T-helper 1 cell treated with Interleukin-12 subunit alpha and Interleukin-12 subunit beta and Interleukin-4 antibody, amounts not matched to agents 30 μg/mL and 1 μg/mL, for 36 hours (primary cell): Measurements from ENCODE around the gene DNAJC11.
A peak's percentile ranks its signal among the peaks of the same experiment; 100 is the strongest.
"Not testable (repeated sequence)": the region's sequence is repeated elsewhere in the genome, so short reads cannot be mapped to it uniquely, and the experiment has no call there.

Source experiments
- H3K27ac Mint-ChIP-seq: one replicate; pipeline ENCODE4 v1.8.0; 2021; ENCODE audit warnings: mild to moderate bottlenecking, mixed read lengths
- H3K27me3 Mint-ChIP-seq: one replicate; pipeline ENCODE4 v1.8.0; 2021; ENCODE audit warnings: low read depth, mixed read lengths
- H3K36me3 Mint-ChIP-seq: one replicate; pipeline ENCODE4 v1.8.0; 2021; ENCODE audit warnings: low read depth, mixed read lengths
- H3K4me1 Mint-ChIP-seq: one replicate; pipeline ENCODE4 v1.8.0; 2021; ENCODE audit warnings: low read depth, mixed read lengths
- H3K4me3 Mint-ChIP-seq: one replicate; pipeline ENCODE4 v1.8.0; 2021; ENCODE audit warnings: mild to moderate bottlenecking, moderate library complexity, mixed read lengths
- H3K9me3 Mint-ChIP-seq: one replicate; pipeline ENCODE4 v1.8.0; 2021; ENCODE audit warnings: mixed read lengths

The DNAJC11 gene

DNA sequence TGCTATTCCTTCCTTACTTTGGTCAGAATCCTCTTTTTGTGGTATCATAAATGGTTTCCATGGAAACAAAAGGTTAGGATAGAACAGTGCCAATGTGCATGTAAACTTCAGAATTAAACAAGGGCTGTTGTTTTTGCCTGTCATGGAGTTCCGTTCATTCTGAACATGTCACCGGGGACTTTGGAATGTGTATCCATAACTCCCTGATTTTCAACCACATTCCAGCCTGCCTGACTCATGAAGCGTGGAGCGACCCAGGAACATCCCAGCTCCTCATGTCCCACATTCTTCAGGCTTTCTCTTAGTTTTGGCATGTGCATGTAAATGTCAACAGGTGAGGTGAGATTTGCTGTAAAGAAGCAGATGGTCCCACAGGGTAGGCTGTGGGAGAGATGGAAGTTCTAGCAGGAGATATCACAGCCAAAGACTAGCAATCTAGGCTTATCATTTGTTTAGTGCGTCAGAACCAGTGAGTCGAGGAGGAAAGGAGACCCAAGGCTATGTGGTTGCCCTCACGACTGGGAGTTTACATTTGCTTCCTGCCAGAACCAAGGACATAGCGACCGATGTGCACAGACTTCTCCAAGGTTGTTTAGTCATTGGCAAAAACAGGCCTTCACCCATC lies 23.0 kb upstream of the DNAJC11 start:
- no peaks in the 10 kb centered on the region for H3K27me3 Mint-ChIP-seq
- no peak overlapping the region for H3K4me3 Mint-ChIP-seq
- no peaks in the 10 kb centered on the region for H3K4me1 Mint-ChIP-seq
- no peaks in the 10 kb centered on the region for H3K36me3 Mint-ChIP-seq
- no peak overlapping the region for H3K27ac Mint-ChIP-seq
- no peaks in the 10 kb centered on the region for H3K9me3 Mint-ChIP-seq

DNA sequence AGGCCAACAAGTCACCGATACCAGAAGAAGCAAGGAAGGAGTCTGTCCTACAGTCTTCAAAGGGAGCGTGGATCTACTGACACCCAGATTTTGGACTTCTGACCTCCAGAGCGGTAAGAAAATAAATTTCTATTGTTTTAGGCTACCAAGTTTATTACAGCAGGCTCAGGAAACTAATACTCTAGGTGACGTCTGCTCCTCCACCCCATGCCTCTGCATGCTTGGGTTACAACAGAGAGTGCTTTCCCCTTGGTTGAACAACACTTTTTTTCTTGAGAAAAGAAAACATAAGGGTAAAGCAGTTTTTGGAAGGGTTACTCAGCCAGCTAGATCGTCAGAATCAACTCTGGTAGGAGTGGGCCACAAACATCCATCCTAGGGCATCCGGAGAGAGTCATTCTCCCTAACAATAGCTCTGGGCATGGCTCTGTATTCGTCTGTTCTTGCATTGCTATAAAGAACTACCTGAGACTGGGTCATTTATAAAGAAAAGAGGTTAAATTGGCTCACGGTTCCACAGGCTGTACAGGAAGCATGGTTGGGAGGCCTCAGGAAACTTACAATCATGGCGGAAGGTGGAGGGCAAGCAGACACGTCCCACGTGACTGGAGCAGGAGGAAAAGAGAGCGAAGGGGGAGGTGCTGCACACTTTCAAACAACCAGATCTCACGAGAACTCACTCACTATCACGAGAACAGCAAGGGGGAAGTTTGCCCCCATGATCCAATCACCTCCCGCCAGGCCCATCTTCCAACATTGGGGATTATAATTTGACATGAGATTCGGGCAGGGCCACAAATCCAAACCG lies 22.2 kb upstream of the DNAJC11 start:
- Mint-ChIP-seq H3K4me3 (no peak overlapping the region), H3K27ac (no peak overlapping the region), H3K27me3 (no peaks in the 10 kb centered on the region), H3K36me3 (no peaks in the 10 kb centered on the region), H3K9me3 (no peaks in the 10 kb centered on the region), H3K4me1 (no peaks in the 10 kb centered on the region)

DNA sequence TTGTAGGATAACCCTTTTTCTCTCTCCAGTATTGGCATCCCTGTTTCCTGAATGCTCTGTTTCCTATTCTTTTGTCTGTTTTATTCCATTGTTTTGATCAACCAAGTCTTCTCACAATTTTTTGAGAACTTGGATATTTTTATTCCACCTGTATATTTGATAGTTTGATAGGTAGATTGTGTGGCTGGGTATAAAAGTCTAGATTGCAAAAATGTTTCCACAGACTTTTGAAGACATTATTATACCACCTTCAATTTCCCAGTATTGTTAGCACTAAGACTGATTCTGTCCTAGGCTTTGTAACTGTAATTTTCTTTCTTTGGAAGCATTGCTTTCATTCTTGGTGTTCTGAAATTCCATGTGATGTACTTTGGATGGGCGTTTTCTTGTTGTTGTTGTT lies 9.6 kb upstream of the DNAJC11 start:
- H3K27me3 Mint-ChIP-seq, result peaks cover 5% of the 10 kb centered on the region
- H3K4me1 Mint-ChIP-seq, result no peaks in the 10 kb centered on the region
- H3K27ac Mint-ChIP-seq, result no peak overlapping the region
- peaks cover 6% of the 10 kb centered on the region for H3K9me3 Mint-ChIP-seq
- H3K4me3 Mint-ChIP-seq, result no peak overlapping the region
- H3K36me3 Mint-ChIP-seq, result no peaks in the 10 kb centered on the region

DNA sequence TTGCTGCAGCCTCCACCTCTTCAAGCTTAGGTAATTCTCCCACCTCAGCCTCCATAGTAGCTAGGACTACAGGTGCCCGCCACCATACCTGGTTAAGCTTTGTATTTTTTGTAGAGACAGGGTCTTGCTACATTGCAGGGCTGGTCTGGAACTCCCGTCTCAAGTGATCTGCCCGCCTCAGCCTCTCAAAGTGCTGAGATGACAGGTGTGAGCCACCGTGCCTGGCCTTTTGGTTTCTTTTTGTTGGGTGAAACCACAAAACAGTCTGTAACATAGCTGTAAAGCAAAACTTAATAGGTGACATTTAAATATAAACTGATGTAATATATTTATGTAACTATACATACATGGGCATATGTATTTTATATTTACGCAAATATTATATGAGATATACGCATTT lies 3.1 kb upstream of the DNAJC11 start:
- no peaks in the 10 kb centered on the region for H3K36me3 Mint-ChIP-seq
- peaks cover 5% of the 10 kb centered on the region for H3K27me3 Mint-ChIP-seq
- no peaks in the 10 kb centered on the region for H3K9me3 Mint-ChIP-seq
- H3K4me3 Mint-ChIP-seq, result no peak overlapping the region
- peak overlapping the region; percentile 34 for H3K27ac Mint-ChIP-seq
- peaks cover 16% of the 10 kb centered on the region for H3K4me1 Mint-ChIP-seq

DNA sequence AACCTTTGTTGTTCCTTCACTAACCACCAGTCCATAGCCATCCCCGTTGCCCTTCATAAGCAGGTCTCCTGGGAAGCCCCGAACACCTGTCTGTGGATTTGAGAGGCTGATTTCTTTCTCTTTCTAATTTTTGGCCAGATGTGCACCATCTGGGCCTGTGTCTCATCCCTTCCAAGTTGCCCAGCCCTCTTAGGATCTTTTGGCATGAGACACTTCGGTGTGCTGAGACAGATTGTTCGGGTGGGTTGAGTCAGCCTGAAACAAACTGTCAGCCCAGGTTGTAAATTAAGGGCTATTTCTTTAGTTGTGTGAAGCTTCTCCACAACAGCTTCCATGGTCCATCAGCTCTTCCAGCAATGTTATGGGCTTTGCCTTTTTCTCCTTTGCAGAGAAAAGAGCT lies 1.4 kb upstream of the DNAJC11 start:
- Mint-ChIP-seq H3K9me3 (no peaks in the 10 kb centered on the region), H3K4me3 (peak overlapping the region; percentile 29), H3K27me3 (peaks cover 5% of the 10 kb centered on the region), H3K4me1 (peaks cover 23% of the 10 kb centered on the region), H3K27ac (no peak overlapping the region), H3K36me3 (no peaks in the 10 kb centered on the region)

DNA sequence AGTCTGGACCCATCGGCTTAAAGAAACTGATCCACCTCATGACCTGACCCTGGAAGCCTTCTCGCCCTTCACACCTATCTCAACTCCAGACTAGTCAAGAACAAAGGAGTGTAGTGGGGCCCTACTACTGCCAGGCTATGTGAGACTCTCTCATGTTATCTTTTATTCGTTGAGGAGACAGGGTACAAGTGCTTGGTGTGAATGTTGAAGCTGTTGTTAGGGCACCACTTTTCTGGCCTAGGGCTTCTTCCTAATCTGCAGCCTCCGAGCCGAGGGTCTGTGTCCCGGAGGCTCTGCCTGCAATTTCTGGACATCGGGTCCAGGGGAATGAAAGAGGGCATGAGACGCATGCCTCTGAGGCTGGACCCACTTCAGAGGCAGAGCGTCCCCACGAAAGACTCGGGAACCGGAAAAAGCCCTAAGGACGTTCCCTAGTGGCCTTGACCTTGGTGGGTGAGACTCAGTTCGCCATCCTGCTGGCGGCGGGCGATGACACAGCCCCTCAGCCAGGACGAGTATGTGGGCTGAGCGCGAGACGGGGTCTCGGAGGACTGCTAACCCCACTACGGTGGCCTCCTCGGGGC lies 671 bp downstream of the DNAJC11 start:
- no peaks in the 10 kb centered on the region for H3K9me3 Mint-ChIP-seq
- H3K27ac Mint-ChIP-seq, result peak overlapping the region; percentile 86
- H3K27me3 Mint-ChIP-seq, result no peaks in the 10 kb centered on the region
- peak overlapping the region; percentile 85 for H3K4me3 Mint-ChIP-seq
- no peaks in the 10 kb centered on the region for H3K36me3 Mint-ChIP-seq
- H3K4me1 Mint-ChIP-seq, result peaks cover 25% of the 10 kb centered on the region

DNA sequence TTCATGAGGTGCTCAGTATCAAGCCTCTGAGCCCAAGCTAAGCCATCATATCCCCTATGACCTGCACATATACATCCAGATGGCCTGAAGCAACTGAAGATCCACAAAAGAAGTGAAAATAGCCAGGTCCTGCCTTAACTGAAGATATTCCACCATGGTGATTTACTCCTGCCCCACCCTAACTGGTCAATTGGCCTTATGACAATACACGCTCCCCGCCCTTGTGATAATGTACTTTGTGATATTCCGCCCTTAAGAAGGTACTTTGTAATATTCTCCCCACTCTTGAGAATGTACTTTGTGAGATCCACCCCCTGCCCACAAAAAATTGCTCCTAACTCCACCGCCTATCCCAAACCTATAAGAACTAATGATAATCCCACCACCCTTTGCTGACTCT lies 1.7 kb downstream of the DNAJC11 start:
- not testable (repeated sequence) for H3K27me3 Mint-ChIP-seq, H3K9me3 Mint-ChIP-seq, H3K27ac Mint-ChIP-seq, H3K36me3 Mint-ChIP-seq
- Mint-ChIP-seq H3K4me3 (peak overlapping the region; percentile 85), H3K4me1 (peaks cover 25% of the 10 kb centered on the region)

DNA sequence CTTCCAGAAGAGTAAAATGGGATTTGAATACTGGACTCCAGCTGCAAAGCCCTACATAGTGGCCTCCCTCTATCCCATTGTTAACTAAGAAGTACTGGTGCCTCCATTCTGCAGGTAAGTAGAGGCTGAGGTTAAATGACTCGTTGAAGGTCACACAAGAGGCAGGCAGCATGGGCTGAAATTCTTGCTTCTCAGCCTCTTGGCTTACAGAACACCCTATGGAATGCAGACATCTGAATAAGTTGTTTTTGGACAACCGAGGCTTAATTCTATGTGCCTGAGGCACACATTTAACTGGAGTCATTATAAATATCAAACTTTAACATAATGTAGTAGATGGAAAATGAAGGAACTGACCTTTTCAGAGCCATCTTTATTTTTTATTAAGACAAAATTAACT lies 5.7 kb downstream of the DNAJC11 start:
- no peaks in the 10 kb centered on the region for H3K36me3 Mint-ChIP-seq
- peaks cover 20% of the 10 kb centered on the region for H3K4me1 Mint-ChIP-seq
- no peak overlapping the region for H3K4me3 Mint-ChIP-seq

DNA sequence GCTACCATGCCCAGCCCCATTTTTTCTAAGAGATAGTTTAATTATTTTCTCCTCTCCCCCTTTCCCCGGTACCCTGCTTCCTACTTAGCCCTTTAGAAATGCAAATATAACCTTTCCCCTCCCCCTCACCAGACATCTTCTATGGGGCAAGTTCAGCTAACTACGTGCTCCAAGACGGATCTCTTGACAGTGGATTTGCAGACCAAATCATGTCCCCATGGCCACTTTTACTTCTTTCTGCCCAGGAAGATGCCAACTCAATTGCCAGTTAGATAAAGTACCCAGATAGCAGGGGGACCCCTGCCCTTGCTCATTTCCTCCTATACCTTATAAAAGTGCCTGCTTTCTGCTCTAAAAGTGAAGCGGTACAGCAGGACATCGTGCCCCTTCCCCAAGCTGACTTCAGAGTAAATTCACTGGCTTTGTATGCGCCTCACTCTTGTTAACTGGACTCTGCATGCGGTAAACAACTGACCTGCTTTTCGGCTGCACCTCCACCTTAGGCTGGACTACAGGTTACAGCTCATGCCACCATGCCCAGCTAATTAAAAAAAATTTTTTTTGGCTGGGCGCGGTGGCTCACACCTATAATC lies 7.4 kb downstream of the DNAJC11 start:
- Mint-ChIP-seq H3K27me3 (no peaks in the 10 kb centered on the region), H3K27ac (no peak overlapping the region), H3K4me1 (peaks cover 7% of the 10 kb centered on the region), H3K4me3 (no peak overlapping the region), H3K9me3 (no peaks in the 10 kb centered on the region), H3K36me3 (no peaks in the 10 kb centered on the region)

More for the DNA sequence above, 5.7 kb downstream of the DNAJC11 start:
- no peaks in the 10 kb centered on the region for H3K27me3 Mint-ChIP-seq
- H3K9me3 Mint-ChIP-seq, result no peaks in the 10 kb centered on the region
- H3K27ac Mint-ChIP-seq, result no peak overlapping the region

DNA sequence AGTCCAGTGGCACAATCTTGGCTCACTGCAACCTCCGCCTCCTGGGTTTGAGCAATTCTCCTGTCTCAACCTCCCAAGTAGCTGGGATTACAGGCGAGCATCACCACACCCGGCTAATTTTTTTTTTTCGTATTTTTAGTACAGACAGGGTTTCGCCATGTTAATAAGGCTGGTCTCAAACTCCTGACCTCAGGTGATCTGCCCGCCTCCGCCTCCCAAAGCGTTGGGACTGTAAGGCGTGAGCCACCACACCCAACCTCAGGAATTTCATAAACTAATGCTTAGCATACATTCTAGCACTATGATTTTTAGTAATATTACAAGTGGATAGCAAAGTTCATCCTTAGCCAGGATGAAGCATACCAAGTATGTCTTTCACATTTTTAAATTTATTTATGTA lies 8.7 kb downstream of the DNAJC11 start:
- H3K4me3 Mint-ChIP-seq, result no peak overlapping the region
- no peak overlapping the region for H3K27ac Mint-ChIP-seq
- peaks cover 11% of the 10 kb centered on the region for H3K4me1 Mint-ChIP-seq
- H3K36me3 Mint-ChIP-seq, result no peaks in the 10 kb centered on the region
- H3K27me3 Mint-ChIP-seq, result no peaks in the 10 kb centered on the region
- H3K9me3 Mint-ChIP-seq, result no peaks in the 10 kb centered on the region

DNA sequence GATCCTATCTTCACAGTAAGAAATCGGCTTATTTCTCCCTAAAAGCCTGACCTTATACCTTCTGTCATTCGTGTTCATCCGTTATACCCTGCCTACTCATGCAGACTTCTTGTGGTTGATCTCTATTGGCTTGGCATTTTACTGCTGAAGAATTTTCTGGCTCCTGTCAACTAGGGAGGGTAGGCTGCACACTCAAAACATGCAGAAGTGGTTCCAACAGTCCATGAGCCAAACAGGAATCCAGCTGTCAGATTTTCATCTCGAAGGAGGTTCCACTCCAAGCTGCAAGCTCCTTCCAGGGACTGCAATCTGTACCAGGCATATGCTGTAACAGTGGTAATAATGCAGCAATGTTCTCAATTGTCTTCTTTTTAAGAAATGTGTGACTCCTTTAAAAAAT lies 10.1 kb downstream of the DNAJC11 start:
- peaks cover 12% of the 10 kb centered on the region for H3K4me1 Mint-ChIP-seq
- no peaks in the 10 kb centered on the region for H3K27me3 Mint-ChIP-seq
- no peaks in the 10 kb centered on the region for H3K36me3 Mint-ChIP-seq
- H3K9me3 Mint-ChIP-seq, result no peaks in the 10 kb centered on the region
- H3K27ac Mint-ChIP-seq, result no peak overlapping the region
- H3K4me3 Mint-ChIP-seq, result no peak overlapping the region

DNA sequence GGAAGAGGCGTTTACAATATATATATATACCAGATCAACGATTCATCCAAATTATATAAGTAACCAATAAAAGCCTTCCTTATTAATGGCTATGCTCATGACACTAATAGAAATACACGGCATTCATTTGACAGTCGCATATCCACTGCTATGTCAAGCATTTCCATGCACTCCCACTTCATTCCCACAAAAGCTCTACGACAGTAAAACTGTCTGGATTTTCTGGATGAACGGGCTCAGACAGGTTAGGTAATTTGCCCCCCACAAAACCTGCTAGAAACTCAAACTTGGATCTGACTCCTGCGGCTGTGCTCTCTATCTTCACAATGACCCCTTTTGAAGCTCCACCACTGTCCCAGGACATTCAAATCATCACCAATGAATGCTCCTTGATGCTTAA lies 11.4 kb downstream of the DNAJC11 start:
- Mint-ChIP-seq H3K9me3 (no peaks in the 10 kb centered on the region), H3K4me3 (no peak overlapping the region), H3K27me3 (no peaks in the 10 kb centered on the region), H3K4me1 (peaks cover 10% of the 10 kb centered on the region), H3K27ac (no peak overlapping the region), H3K36me3 (no peaks in the 10 kb centered on the region)

DNA sequence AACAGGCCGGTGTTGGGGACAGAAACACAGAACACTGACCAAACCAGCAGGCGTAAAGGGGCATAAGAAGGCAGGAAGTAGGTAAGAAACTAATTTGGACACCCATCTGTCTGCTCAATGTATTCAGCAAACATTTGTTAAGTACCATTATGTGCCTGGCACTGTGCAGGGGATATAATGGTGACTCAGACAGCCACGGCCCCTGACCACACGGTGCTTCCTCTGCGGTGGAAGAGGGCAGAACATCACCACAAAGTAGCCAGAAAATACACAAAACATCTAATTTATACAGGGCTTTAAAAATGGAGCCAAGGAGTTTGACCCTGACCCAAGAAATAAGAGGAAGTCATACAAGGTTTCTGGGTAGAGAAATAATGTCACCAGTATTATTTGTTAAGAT lies 12.9 kb downstream of the DNAJC11 start:
- no peak overlapping the region for H3K4me3 Mint-ChIP-seq
- no peak overlapping the region for H3K27ac Mint-ChIP-seq
- peaks cover 10% of the 10 kb centered on the region for H3K4me1 Mint-ChIP-seq
- no peaks in the 10 kb centered on the region for H3K27me3 Mint-ChIP-seq
- no peaks in the 10 kb centered on the region for H3K9me3 Mint-ChIP-seq
- H3K36me3 Mint-ChIP-seq, result no peaks in the 10 kb centered on the region

DNA sequence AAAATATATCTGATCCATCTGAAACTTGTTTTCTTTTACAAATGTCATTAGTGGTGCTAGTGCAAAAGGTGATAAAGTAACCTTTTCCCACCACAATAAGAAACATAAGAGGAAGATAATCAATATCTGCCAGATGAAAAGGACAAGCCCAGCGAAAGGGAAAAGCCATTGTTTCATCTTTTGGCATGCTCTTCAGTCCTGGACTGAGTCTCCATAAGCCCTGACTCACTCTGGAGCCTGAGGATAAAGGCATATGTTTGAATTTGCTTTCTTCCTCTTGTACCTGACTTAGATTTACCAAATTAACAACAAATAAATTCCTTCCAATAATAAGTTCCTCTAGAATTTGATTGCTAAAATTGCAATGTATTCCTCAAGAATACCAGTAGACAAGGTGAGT lies 13.6 kb downstream of the DNAJC11 start:
- Mint-ChIP-seq H3K36me3 (no peaks in the 10 kb centered on the region), H3K27me3 (no peaks in the 10 kb centered on the region), H3K9me3 (no peaks in the 10 kb centered on the region), H3K4me1 (peaks cover 10% of the 10 kb centered on the region), H3K4me3 (no peak overlapping the region), H3K27ac (no peak overlapping the region)

DNA sequence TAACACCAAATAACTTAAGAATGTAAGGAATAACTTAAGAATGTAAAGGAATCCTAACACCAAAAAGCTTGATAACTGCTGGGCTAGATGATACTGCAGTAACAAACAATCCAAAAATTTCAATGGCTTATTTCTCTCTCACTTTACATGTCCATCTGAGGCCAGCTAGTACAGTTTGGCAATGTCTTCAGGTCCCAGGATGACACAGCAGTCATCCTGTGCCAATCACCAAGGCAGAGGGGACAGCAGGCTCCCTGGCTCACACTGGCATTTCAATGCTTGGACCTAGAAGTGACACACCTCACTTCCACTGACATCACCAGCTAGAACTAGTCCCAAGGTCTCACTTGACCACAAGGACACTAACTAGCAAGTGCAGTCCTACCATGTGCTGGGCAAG lies 15.3 kb downstream of the DNAJC11 start:
- H3K9me3 Mint-ChIP-seq, result no peaks in the 10 kb centered on the region
- H3K27ac Mint-ChIP-seq, result no peak overlapping the region

More for the DNA sequence above, 15.3 kb downstream of the DNAJC11 start:
- Mint-ChIP-seq H3K36me3 (no peaks in the 10 kb centered on the region), H3K4me1 (peaks cover 10% of the 10 kb centered on the region), H3K4me3 (no peak overlapping the region), H3K27me3 (no peaks in the 10 kb centered on the region)
